Caco-2 (cell line): ENCODE measurements around the gene PAX5. TPM values are rescaled to one million over a fixed set of nuclear protein-coding genes. Genes with fewer than 3 reads are reported as not detected.
A peak's percentile ranks its signal among the peaks of the same experiment; 100 is the strongest.

ENCODE experiments used
- BruUV-seq: library from RNA; stranded (reverse); fragments of 400-500 nt; replicated peaks from 2 replicates; lab custom pipeline; 2021; lab: Mats Ljungman, UMichigan
- CTCF ChIA-PET: fragments of 300-600 bp; sonication (Branson Sonifier 250); formaldehyde crosslinking; loops from one replicate; lab custom pipeline; 2022; ENCODE audit warnings: antibody characterized with exemption; lab: Charles Lee
- POLR2A ChIA-PET: fragments of 300-600 bp; sonication (Branson Sonifier 250); formaldehyde crosslinking; loops from one replicate; lab custom pipeline; 2022; ENCODE audit warnings: antibody characterized with exemption; lab: Charles Lee
- DNase-seq, 2 experiments: peaks; one replicate each; pipeline versions ENCODE4 v3.0.0 to v3.0.0-alpha.2; 2020 to 2022
- H3K27me3 ChIP-seq: replicated peaks from 2 replicates; pipeline ENCODE4 v1.6.0; 2011; ENCODE audit warnings: low read length; ENCODE audit not compliant: control insufficient read depth, insufficient read depth
- H3K36me3 ChIP-seq: 2 replicates; pipeline ENCODE4 v1.5.1; 2011; ENCODE audit warnings: low read length; ENCODE audit not compliant: control insufficient read depth, insufficient read depth
- H3K4me1 ChIP-seq: fragments of 250-450 bp; sonication (Bioruptor Pico); 2 replicates; pipeline ENCODE4 v1.5.1; 2020; ENCODE audit warnings: mild to moderate bottlenecking
- H3K4me3 ChIP-seq: 2 replicates; pipeline ENCODE4 v1.5.1; 2011; ENCODE audit warnings: low read depth, mild to moderate bottlenecking, control low read depth, low read length
- H3K9me3 ChIP-seq: fragments of 250-450 bp; sonication (Bioruptor Pico); 2 replicates; pipeline ENCODE4 v1.5.1; 2020; ENCODE audit warnings: mild to moderate bottlenecking, moderate library complexity
- H3K27ac Mint-ChIP-seq: one replicate; pipeline ENCODE4 v1.8.0; 2022; ENCODE audit warnings: mixed read lengths; ENCODE audit not compliant: unreplicated experiment
- H3K27me3 Mint-ChIP-seq: one replicate; pipeline ENCODE4 v1.8.0; 2022; ENCODE audit warnings: mixed read lengths; ENCODE audit not compliant: insufficient read depth, unreplicated experiment
- H3K36me3 Mint-ChIP-seq: one replicate; pipeline ENCODE4 v1.8.0; 2022; ENCODE audit warnings: mild to moderate bottlenecking, mixed read lengths; ENCODE audit not compliant: insufficient read depth, unreplicated experiment
- H3K4me1 Mint-ChIP-seq: one replicate; pipeline ENCODE4 v1.8.0; 2022; ENCODE audit warnings: low read depth, mixed read lengths; ENCODE audit not compliant: unreplicated experiment
- H3K4me3 Mint-ChIP-seq: one replicate; pipeline ENCODE4 v1.8.0; 2022; ENCODE audit warnings: mild to moderate bottlenecking, moderate library complexity, mixed read lengths; ENCODE audit not compliant: unreplicated experiment
- H3K9me3 Mint-ChIP-seq: one replicate; pipeline ENCODE4 v1.8.0; 2022; ENCODE audit warnings: mixed read lengths; ENCODE audit not compliant: unreplicated experiment
- CTCF ChIP-seq, 2 experiments: fragments of 200-600 bp in 1 of 2; IDR thresholded peaks; 1 replicate in 1 of 2; 2 replicates in 1 of 2; pipeline versions ENCODE4 v1.5.1 to v1.8.0; 2011 to 2022; ENCODE audit warnings: antibody characterized with exemption in 1 of 2, control low read depth in 1 of 2, inconsistent platforms in 1 of 2, low read depth in 1 of 2, low read length in 1 of 2, mild to moderate bottlenecking in 1 of 2, moderate library complexity in 1 of 2; ENCODE audit not compliant: insufficient read depth in 1 of 2, severe bottlenecking in 1 of 2, unreplicated experiment in 1 of 2
- intact Hi-C: fragments of 100-400 bp; cut with micrococcal nuclease; formaldehyde crosslinking; loops from one replicate; pipeline ENCODE4 v1.10.0; 2022; ENCODE audit not compliant: unreplicated experiment
- total RNA-seq: library from RNA; stranded (reverse); gene quantifications from 2 replicates; pipeline ENCODE4 v1.2.3, GENCODE V29; 2022

PAX5 gene
- total RNA-seq, 1 experiment from 2014 or later = not detected

DNA sequence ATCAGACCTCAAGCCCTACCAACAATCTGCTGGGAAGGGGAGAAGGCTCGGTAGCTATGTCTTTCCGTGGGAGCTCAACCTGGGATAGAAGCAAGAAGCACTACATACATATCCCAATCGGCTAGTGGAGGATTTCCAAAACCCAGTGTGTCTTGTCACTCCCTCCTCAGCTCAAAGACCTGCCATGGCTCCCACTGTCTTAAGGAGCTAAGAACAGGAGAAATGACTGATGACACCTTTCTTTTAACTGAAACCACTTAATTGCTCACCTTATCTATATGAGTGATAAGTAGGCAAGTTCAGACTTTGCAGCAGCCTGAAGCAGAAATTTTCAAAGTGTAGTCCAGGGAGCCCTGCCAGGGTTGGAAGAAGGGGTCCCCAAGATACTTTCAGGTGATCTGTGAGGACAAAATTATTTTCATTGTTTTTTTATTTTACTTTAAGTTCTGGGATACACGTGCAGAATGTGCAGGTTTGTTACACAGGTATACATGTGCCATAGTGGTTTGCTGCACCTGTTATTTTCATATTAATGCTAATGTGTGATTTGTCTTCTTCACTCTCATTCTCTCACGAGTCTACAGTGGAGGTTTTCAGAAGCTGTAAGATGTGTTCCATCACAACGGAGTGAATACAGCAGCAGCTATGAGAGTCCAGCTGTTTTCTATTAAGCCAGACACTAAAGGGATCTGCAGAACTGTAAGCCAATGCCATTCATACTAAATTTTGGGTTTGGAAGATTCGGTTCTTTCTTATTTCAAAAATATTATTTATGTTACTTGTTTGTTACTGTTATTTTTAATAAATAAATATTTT, 41.4 kb downstream of the PAX5 start:
- TF ChIP-seq CTCF (IDR thresholded peaks at IDR 0.05; ENCODE audit: insufficient read depth in 1 of 2, low read depth in 1 of 2, low read length in 1 of 2, severe bottlenecking in 1 of 2, unreplicated experiment in 1 of 2) = no peak
- Mint-ChIP-seq H3K27ac (no peak overlapping the region), H3K9me3 (peaks cover 6% of the 10 kb centered on the region), H3K4me1 (no peaks in the 10 kb centered on the region), H3K36me3 (no peaks in the 10 kb centered on the region), H3K4me3 (no peak overlapping the region), H3K27me3 (peaks cover 8% of the 10 kb centered on the region)
- Histone ChIP-seq H3K27me3 (no peaks in the 10 kb centered on the region; the same call in none of the 2 replicates), H3K9me3 (0 out of 2 replicates have a peak, but pooled peaks cover 8% of the 10 kb centered on the region), H3K36me3 (no peaks in the 10 kb centered on the region), H3K4me1 (no peaks in the 10 kb centered on the region), H3K4me3 (no peak overlapping the region)
- ChIA-PET CTCF (interaction anchor here (2.5 kb wide), 1 partner anchor 119 kb away, joined by 18 read pairs; no protein-coding TSS in a partner anchor), POLR2A (no interaction called here)
- BruUV-seq = no TSS peak
- no peak for DNase-seq
- intact Hi-C loops = loop anchor here (10.0 kb wide), 2 partner anchors 132 to 198 kb away; partner anchors contain the start of gene ZCCHC7

- Mint-ChIP-seq H3K27ac (no peak overlapping the region), H3K36me3 (no peaks in the 10 kb centered on the region), H3K4me1 (no peaks in the 10 kb centered on the region), H3K9me3 (peaks cover 6% of the 10 kb centered on the region), H3K4me3 (no peak overlapping the region), H3K27me3 (peaks cover 19% of the 10 kb centered on the region)
- intact Hi-C loops = loop anchor here (1.0 to 10.0 kb wide), 3 partner anchors 118 to 197 kb away; partner anchors contain the start of gene ZCCHC7
- BruUV-seq = no TSS peak
- POLR2A ChIA-PET = no interaction called here
- Histone ChIP-seq H3K4me1 (no peaks in the 10 kb centered on the region), H3K9me3 (0 out of 2 replicates have a peak, but pooled peaks cover 8% of the 10 kb centered on the region), H3K27me3 (no peaks in the 10 kb centered on the region; the same call in 1 of the 2 replicates), H3K36me3 (no peaks in the 10 kb centered on the region), H3K4me3 (no peak overlapping the region)
- TF ChIP-seq CTCF (IDR thresholded peaks at IDR 0.05; ENCODE audit: insufficient read depth in 1 of 2, low read depth in 1 of 2, low read length in 1 of 2, severe bottlenecking in 1 of 2, unreplicated experiment in 1 of 2) = peak; percentile 56 to 63
- peak in 1 of 2 experiments; percentile 54 for DNase-seq
- CTCF ChIA-PET = interaction anchor here (0.6 to 2.5 kb wide), 3 partner anchors 12 to 124 kb away, joined by 3 to 18 read pairs (median 5); no protein-coding TSS in a partner anchor
These were observed 42.4 kb downstream of the PAX5 start for GRCh38 chr9:36991516-36992134.

DNA sequence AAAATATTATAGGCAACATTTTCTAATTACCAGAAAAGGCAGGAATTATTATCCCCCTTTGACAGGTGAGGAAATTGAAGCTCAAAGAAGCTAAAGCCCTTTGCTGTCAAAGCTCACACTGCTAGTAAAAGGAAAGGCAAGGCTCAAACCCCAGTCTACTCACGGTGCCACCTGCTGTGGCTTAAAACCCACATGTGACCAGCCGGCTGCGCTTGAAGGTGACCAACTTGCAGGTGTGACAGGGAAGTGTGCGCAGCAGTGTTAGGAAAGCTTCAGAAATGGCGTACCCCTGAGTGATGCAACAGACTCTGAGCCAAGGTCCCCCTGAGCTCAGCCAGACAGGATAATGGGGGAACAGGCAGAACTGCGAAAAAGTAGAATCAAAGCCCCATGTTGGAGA, 45.2 kb downstream of the PAX5 start:
- no peak for DNase-seq
- Mint-ChIP-seq H3K27me3 (peaks cover 29% of the 10 kb centered on the region), H3K4me3 (no peak overlapping the region), H3K27ac (no peak overlapping the region), H3K9me3 (peaks cover 6% of the 10 kb centered on the region), H3K4me1 (no peaks in the 10 kb centered on the region), H3K36me3 (no peaks in the 10 kb centered on the region)
- no peaks in the 10 kb centered on the region for H3K4me1 ChIP-seq
- POLR2A ChIA-PET = no interaction called here
- CTCF ChIA-PET = interaction anchor here (2.3 kb wide), 1 partner anchor 116 kb away, joined by 7 read pairs; no protein-coding TSS in a partner anchor
- TF ChIP-seq CTCF (IDR thresholded peaks at IDR 0.05; ENCODE audit: insufficient read depth in 1 of 2, low read depth in 1 of 2, low read length in 1 of 2, severe bottlenecking in 1 of 2, unreplicated experiment in 1 of 2) = no peak
- H3K36me3 ChIP-seq = no peaks in the 10 kb centered on the region
- no peak overlapping the region for H3K4me3 ChIP-seq
- peaks cover 3% of the 10 kb centered on the region; the same call in 1 of the 2 replicates for H3K27me3 ChIP-seq
- H3K9me3 ChIP-seq = 0 out of 2 replicates have a peak, but pooled peaks cover 8% of the 10 kb centered on the region
- intact Hi-C loops = no loop called here
- BruUV-seq = no TSS peak
